ENCODE data around the gene AANAT.

DNA sequence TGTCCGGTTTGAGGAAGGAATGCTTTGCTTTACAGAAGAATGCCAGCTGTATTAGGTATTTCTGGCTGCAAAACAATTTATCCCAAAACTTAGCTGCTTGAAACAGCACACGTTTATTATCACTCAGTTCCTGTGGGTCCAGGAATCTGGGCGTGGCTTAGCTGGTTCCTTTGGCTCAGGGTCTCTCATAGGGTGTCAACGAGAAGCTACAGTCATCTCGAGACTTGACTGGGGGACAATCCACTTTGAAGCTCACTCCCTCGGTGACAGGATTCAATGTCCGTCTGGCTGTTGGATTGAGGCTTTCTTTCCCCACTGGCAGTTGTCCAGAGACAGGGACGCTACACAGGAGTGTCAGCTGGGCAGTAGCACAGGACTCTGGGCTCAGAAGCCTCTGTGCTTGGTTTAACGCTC, 43.4 kb downstream of the AANAT start:
- TF ChIP-seq, protein P1, sequence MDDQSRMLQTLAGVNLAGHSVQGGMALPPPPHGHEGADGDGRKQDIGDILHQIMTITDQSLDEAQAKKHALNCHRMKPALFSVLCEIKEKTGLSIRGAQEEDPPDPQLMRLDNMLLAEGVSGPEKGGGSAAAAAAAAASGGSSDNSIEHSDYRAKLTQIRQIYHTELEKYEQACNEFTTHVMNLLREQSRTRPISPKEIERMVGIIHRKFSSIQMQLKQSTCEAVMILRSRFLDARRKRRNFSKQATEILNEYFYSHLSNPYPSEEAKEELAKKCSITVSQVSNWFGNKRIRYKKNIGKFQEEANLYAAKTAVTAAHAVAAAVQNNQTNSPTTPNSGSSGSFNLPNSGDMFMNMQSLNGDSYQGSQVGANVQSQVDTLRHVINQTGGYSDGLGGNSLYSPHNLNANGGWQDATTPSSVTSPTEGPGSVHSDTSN (IDR thresholded peaks at IDR 0.05): no peak
- no peak for TF ChIP-seq ZFP36 (IDR thresholded peaks at IDR 0.05; ENCODE audit: borderline replicate concordance, partially characterized antibody)
- TF ChIP-seq, protein P2, sequence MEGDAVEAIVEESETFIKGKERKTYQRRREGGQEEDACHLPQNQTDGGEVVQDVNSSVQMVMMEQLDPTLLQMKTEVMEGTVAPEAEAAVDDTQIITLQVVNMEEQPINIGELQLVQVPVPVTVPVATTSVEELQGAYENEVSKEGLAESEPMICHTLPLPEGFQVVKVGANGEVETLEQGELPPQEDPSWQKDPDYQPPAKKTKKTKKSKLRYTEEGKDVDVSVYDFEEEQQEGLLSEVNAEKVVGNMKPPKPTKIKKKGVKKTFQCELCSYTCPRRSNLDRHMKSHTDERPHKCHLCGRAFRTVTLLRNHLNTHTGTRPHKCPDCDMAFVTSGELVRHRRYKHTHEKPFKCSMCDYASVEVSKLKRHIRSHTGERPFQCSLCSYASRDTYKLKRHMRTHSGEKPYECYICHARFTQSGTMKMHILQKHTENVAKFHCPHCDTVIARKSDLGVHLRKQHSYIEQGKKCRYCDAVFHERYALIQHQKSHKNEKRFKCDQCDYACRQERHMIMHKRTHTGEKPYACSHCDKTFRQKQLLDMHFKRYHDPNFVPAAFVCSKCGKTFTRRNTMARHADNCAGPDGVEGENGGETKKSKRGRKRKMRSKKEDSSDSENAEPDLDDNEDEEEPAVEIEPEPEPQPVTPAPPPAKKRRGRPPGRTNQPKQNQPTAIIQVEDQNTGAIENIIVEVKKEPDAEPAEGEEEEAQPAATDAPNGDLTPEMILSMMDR (IDR thresholded peaks at IDR 0.05): no peak
- TF ChIP-seq POLR2A (IDR thresholded peaks at IDR 0.05; ENCODE audit: low read length): no peak
- no peak for TF ChIP-seq HDAC2 (IDR thresholded peaks at IDR 0.05)
- TF ChIP-seq JUN (IDR thresholded peaks at IDR 0.05): no peak
- TF ChIP-seq ESRRA (IDR thresholded peaks at IDR 0.05; ENCODE audit: borderline replicate concordance, low read length): no peak
- TF ChIP-seq POLR2AphosphoS2 (conservative IDR thresholded peaks at IDR 0.05; ENCODE audit: low read length): no peak
- TF ChIP-seq, protein P3, sequence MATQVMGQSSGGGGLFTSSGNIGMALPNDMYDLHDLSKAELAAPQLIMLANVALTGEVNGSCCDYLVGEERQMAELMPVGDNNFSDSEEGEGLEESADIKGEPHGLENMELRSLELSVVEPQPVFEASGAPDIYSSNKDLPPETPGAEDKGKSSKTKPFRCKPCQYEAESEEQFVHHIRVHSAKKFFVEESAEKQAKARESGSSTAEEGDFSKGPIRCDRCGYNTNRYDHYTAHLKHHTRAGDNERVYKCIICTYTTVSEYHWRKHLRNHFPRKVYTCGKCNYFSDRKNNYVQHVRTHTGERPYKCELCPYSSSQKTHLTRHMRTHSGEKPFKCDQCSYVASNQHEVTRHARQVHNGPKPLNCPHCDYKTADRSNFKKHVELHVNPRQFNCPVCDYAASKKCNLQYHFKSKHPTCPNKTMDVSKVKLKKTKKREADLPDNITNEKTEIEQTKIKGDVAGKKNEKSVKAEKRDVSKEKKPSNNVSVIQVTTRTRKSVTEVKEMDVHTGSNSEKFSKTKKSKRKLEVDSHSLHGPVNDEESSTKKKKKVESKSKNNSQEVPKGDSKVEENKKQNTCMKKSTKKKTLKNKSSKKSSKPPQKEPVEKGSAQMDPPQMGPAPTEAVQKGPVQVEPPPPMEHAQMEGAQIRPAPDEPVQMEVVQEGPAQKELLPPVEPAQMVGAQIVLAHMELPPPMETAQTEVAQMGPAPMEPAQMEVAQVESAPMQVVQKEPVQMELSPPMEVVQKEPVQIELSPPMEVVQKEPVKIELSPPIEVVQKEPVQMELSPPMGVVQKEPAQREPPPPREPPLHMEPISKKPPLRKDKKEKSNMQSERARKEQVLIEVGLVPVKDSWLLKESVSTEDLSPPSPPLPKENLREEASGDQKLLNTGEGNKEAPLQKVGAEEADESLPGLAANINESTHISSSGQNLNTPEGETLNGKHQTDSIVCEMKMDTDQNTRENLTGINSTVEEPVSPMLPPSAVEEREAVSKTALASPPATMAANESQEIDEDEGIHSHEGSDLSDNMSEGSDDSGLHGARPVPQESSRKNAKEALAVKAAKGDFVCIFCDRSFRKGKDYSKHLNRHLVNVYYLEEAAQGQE (IDR thresholded peaks at IDR 0.05): no peak
- TF ChIP-seq RCOR1 (IDR thresholded peaks at IDR 0.05; ENCODE audit: low read depth, low read length): no peak
